HepG2 (cell line): ENCODE measurements around the gene TMEM131. TPM values are rescaled to one million over a fixed set of nuclear protein-coding genes. Genes with fewer than 3 reads are reported as not detected.
A peak's percentile ranks its signal among the peaks of the same experiment; 100 is the strongest.

ENCODE experiments used
- ATAD3A ChIP-seq: sonication (generic); formaldehyde crosslinking; IDR thresholded peaks from 2 replicates; pipeline ENCODE4 v1.4.0; 2020; ENCODE audit warnings: missing genetic modification reagents
- CBX5 ChIP-seq: sonication (generic); formaldehyde crosslinking; IDR thresholded peaks from 2 replicates; pipeline ENCODE4 v1.4.0; 2020; ENCODE audit warnings: missing genetic modification reagents, borderline replicate concordance
- HNRNPK ChIP-seq: fragments of 200-400 bp; formaldehyde crosslinking; IDR thresholded peaks from 2 replicates; pipeline ENCODE4 v1.6.1; 2018; ENCODE audit warnings: low read length, low read depth, moderate library complexity, mild to moderate bottlenecking; ENCODE audit not compliant: poor library complexity, severe bottlenecking
- KMT2B ChIP-seq: IDR thresholded peaks from 2 replicates; pipeline ENCODE4 v1.6.1; 2016; ENCODE audit warnings: missing genetic modification reagents, missing compliant biosample characterization
- MXI1 ChIP-seq: IDR thresholded peaks from 3 replicates; pipeline ENCODE4 v1.6.1; 2012; ENCODE audit warnings: low read depth, low read length, inconsistent platforms, borderline replicate concordance
- NFE2 ChIP-seq: sonication (generic); formaldehyde crosslinking; IDR thresholded peaks from 2 replicates; pipeline ENCODE4 v1.4.0; 2020; ENCODE audit warnings: missing genetic modification reagents
- ONECUT2 ChIP-seq: sonication (generic); formaldehyde crosslinking; IDR thresholded peaks from 2 replicates; pipeline ENCODE4 v1.4.0; 2020; ENCODE audit warnings: missing genetic modification reagents
- PHF21A ChIP-seq: sonication (generic); formaldehyde crosslinking; IDR thresholded peaks from 2 replicates; pipeline ENCODE4 v1.5.0; 2020; ENCODE audit warnings: mild to moderate bottlenecking, missing genetic modification reagents
- PHF8 ChIP-seq: sonication (generic); formaldehyde crosslinking; IDR thresholded peaks from 2 replicates; pipeline ENCODE4 v1.5.0; 2020; ENCODE audit warnings: missing genetic modification reagents
- RFX1 ChIP-seq: fragments of 450-650 bp; IDR thresholded peaks from 2 replicates; pipeline ENCODE4 v1.6.1; 2017
- RFXAP ChIP-seq: sonication (generic); formaldehyde crosslinking; IDR thresholded peaks from 2 replicates; pipeline ENCODE4 v1.4.0; 2020; ENCODE audit warnings: missing genetic modification reagents, borderline replicate concordance
- RXRA ChIP-seq: sonication (generic); formaldehyde crosslinking; IDR thresholded peaks from 2 replicates; pipeline ENCODE4 v1.5.1; 2020; ENCODE audit warnings: missing genetic modification reagents
- SSRP1 ChIP-seq: IDR thresholded peaks from 2 replicates; pipeline ENCODE4 v1.6.1; 2016; ENCODE audit warnings: control low read depth
- ZBTB7B ChIP-seq: sonication (generic); formaldehyde crosslinking; IDR thresholded peaks from 2 replicates; pipeline ENCODE4 v1.4.0; 2020; ENCODE audit warnings: missing genetic modification reagents
- ZEB1 ChIP-seq: IDR thresholded peaks from 2 replicates; pipeline ENCODE4 v1.6.1; 2012; ENCODE audit warnings: mild to moderate bottlenecking, low read depth, inconsistent platforms; ENCODE audit not compliant: insufficient replicate concordance
- ZNF263 ChIP-seq: sonication (generic); formaldehyde crosslinking; IDR thresholded peaks from 2 replicates; pipeline ENCODE4 v1.4.0; 2020; ENCODE audit warnings: missing genetic modification reagents
- ZNF333 ChIP-seq: sonication (generic); formaldehyde crosslinking; IDR thresholded peaks from 2 replicates; pipeline ENCODE4 v1.4.0; 2020; ENCODE audit warnings: mild to moderate bottlenecking, missing genetic modification reagents, borderline replicate concordance
- ZNF550 ChIP-seq: sonication (generic); formaldehyde crosslinking; IDR thresholded peaks from 2 replicates; pipeline ENCODE4 v1.4.0; 2020; ENCODE audit warnings: mild to moderate bottlenecking, missing genetic modification reagents, borderline replicate concordance
- ZNF556 ChIP-seq: sonication (generic); formaldehyde crosslinking; IDR thresholded peaks from 2 replicates; pipeline ENCODE4 v1.4.0; 2020; ENCODE audit warnings: mild to moderate bottlenecking, missing genetic modification reagents, borderline replicate concordance
- ZNF775 ChIP-seq: sonication (generic); formaldehyde crosslinking; IDR thresholded peaks from 2 replicates; pipeline ENCODE4 v1.4.0; 2020; ENCODE audit warnings: missing genetic modification reagents, mild to moderate bottlenecking, moderate library complexity, borderline replicate concordance
- ZSCAN30 ChIP-seq: sonication (generic); formaldehyde crosslinking; IDR thresholded peaks from 2 replicates; pipeline ENCODE4 v1.5.0; 2020; ENCODE audit warnings: mild to moderate bottlenecking, missing genetic modification reagents
- polyA plus RNA-seq, 8 experiments: library from polyadenylated mRNA; depleted of rRNA in 3 of 8; stranded (reverse) in 7 of 8; unstranded in 1 of 8; fragments of >200 nt; fragmentation: Illumina TruSeq in 4 of 8; extraction: Trizol in 4 of 8; gene quantifications; 2 replicates each; pipeline versions ENCODE4 v1.2.1 to v1.2.3, GENCODE V29; 2011 to 2016; ENCODE audit warnings: low read depth in 4 of 8, missing spikeins in 1 of 8, mixed read lengths in 1 of 8; ENCODE audit not compliant: insufficient read depth in 1 of 8
- total RNA-seq, 5 experiments: library from RNA; depleted of rRNA; stranded (reverse); fragments of >200 nt; fragmentation: Illumina TruSeq; extraction: Trizol; gene quantifications; 2 replicates each; pipeline ENCODE4 v1.2.3, GENCODE V29; 2016; ENCODE audit warnings: low read depth in 1 of 5
- TF ChIP-seq, protein P1 (sequence below): sonication (generic); formaldehyde crosslinking; IDR thresholded peaks from 2 replicates; pipeline ENCODE4 v1.4.0; 2020; ENCODE audit warnings: missing genetic modification reagents, borderline replicate concordance
- TF ChIP-seq, protein P2 (sequence below): sonication (generic); formaldehyde crosslinking; conservative IDR thresholded peaks from 2 replicates; pipeline ENCODE4 v1.8.0; 2022; ENCODE audit warnings: mild to moderate bottlenecking, moderate library complexity, missing genetic modification reagents
- TF ChIP-seq, protein P3 (sequence below): sonication (generic); formaldehyde crosslinking; IDR thresholded peaks from 2 replicates; pipeline ENCODE4 v1.5.0; 2020; ENCODE audit warnings: missing genetic modification reagents

Gene TMEM131
- total and polyA plus RNA-seq, 2 of the 13 experiments (the other 11 are each of a cell fraction or from before 2014, with no cell fraction given), result 17.9 to 19.5 TPM

DNA sequence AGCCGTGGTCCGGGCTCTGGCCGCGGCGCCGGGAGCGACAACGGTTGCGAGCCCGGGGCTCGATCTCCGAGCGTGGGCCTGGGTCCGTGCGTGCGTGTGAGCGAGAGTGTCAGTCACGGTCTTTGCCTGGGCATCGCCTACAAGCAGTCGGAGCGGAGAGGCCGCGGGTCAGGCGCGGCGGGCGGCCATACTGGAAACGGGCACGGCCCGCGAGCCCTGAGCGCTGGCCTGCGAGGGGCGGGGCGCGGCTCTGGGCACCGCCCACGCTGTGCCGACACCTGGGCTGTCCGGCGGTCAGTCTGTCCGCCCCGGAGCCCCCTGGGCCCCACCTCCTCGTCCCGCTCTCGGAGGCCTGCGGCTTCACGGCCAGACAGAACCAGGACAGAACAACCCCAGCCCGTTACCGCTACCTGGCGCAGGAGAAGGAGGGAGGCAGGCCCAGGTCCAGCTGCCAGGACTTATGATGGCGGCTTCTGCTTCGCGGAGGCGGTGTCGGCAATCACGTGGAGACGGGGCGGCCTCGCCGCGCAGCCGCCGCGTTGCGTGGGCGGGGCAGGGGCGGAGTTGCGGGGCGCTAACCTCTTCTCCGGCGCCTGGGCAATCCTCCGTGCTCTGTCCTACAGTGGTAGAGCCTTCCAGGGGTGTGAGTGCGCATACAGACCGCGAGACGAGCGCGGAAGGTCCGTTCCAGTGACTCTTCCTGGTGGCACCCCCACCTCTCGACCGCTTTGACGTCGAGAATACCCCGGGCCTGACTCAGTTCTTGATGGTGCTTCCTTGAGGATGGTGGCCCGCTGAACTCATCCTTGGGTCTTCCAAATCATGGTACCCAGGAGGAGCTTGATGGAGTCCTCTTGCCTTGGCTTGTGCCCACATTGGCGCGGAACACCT, at the start of gene TMEM131 (continued):
- TF ChIP-seq, protein P1, sequence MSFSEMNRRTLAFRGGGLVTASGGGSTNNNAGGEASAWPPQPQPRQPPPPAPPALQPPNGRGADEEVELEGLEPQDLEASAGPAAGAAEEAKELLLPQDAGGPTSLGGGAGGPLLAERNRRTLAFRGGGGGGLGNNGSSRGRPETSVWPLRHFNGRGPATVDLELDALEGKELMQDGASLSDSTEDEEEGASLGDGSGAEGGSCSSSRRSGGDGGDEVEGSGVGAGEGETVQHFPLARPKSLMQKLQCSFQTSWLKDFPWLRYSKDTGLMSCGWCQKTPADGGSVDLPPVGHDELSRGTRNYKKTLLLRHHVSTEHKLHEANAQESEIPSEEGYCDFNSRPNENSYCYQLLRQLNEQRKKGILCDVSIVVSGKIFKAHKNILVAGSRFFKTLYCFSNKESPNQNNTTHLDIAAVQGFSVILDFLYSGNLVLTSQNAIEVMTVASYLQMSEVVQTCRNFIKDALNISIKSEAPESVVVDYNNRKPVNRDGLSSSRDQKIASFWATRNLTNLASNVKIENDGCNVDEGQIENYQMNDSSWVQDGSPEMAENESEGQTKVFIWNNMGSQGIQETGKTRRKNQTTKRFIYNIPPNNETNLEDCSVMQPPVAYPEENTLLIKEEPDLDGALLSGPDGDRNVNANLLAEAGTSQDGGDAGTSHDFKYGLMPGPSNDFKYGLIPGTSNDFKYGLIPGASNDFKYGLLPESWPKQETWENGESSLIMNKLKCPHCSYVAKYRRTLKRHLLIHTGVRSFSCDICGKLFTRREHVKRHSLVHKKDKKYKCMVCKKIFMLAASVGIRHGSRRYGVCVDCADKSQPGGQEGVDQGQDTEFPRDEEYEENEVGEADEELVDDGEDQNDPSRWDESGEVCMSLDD (CRISPR knock-in tag), result no peak
- peak; percentile 47 for TF ChIP-seq ZNF263
- TF ChIP-seq ZNF333 (CRISPR knock-in tag), result peak; percentile 95; the same call in 1 of the 2 replicates
- peak; percentile 79 for TF ChIP-seq MXI1
- no peak for TF ChIP-seq ONECUT2 (CRISPR knock-in tag)
- no peak for TF ChIP-seq ZSCAN30 (CRISPR knock-in tag)
- peak; percentile 69 for TF ChIP-seq HNRNPK
- 0 out of 2 replicates have a peak, but pooled peaks have one; percentile 12 for TF ChIP-seq ZNF775 (CRISPR knock-in tag)
- 0 out of 2 replicates have a peak, but pooled peaks have one; percentile 63 for TF ChIP-seq ZNF550 (CRISPR knock-in tag)
- peak; percentile 70 for TF ChIP-seq ZEB1
- TF ChIP-seq RFXAP, result peak; percentile 71; the same call in 1 of the 2 replicates
- no peak for TF ChIP-seq NFE2 (CRISPR knock-in tag)
- 0 out of 2 replicates have a peak, but pooled peaks have one; percentile 71 for TF ChIP-seq ATAD3A (CRISPR knock-in tag)
- TF ChIP-seq, protein P2, sequence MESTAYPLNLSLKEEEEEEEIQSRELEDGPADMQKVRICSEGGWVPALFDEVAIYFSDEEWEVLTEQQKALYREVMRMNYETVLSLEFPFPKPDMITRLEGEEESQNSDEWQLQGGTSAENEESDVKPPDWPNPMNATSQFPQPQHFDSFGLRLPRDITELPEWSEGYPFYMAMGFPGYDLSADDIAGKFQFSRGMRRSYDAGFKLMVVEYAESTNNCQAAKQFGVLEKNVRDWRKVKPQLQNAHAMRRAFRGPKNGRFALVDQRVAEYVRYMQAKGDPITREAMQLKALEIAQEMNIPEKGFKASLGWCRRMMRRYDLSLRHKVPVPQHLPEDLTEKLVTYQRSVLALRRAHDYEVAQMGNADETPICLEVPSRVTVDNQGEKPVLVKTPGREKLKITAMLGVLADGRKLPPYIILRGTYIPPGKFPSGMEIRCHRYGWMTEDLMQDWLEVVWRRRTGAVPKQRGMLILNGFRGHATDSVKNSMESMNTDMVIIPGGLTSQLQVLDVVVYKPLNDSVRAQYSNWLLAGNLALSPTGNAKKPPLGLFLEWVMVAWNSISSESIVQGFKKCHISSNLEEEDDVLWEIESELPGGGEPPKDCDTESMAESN (CRISPR knock-in tag), result peak; percentile 89
- peak; percentile 67 for TF ChIP-seq PHF21A (CRISPR knock-in tag)
- TF ChIP-seq, protein P3, sequence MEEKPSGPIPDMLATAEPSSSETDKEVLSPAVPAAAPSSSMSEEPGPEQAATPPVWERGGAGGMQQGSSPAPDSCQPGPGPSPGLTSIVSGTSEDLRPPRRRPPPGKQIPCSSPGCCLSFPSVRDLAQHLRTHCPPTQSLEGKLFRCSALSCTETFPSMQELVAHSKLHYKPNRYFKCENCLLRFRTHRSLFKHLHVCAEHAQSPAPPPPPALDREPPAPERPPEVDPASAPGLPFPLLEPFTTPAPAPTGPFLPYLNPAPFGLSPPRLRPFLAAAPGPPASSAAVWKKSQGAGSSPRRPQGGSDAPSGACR (CRISPR knock-in tag), result peak; percentile 90; the same call in 1 of the 2 replicates
- TF ChIP-seq ZBTB7B, result peak; percentile 74; the same call in 1 of the 2 replicates
- peak; percentile 57; the same call in 1 of the 2 replicates for TF ChIP-seq CBX5
- peak; percentile 91 for TF ChIP-seq RXRA (CRISPR knock-in tag)
- TF ChIP-seq RFX1, result no peak
- TF ChIP-seq KMT2B (CRISPR knock-in tag), result peak; percentile 92
- peak; percentile 84; the same call in 1 of the 2 replicates for TF ChIP-seq ZNF556 (CRISPR knock-in tag)
- peak; percentile 96 for TF ChIP-seq PHF8
- TF ChIP-seq SSRP1 (CRISPR knock-in tag), result peak; percentile 72; the same call in 1 of the 2 replicates
